BE2C (cell line): ENCODE measurements around the gene KIF3B.
"Not testable (repeated sequence)": the region's sequence is repeated elsewhere in the genome, so short reads cannot be mapped to it uniquely, and the experiment has no call there.

Experiments
- DNase-seq: peaks from one replicate; pipeline ENCODE4 v3.0.0-alpha.2; 2020
- H3K27me3 ChIP-seq: fragments of 250-450 bp; sonication (Bioruptor Pico); 2 replicates; pipeline ENCODE4 v1.5.1; 2020; ENCODE audit warnings: mild to moderate bottlenecking
- H3K36me3 ChIP-seq: fragments of 250-450 bp; sonication (Bioruptor Pico); 2 replicates; pipeline ENCODE4 v1.5.1; 2020; ENCODE audit warnings: mild to moderate bottlenecking
- H3K4me1 ChIP-seq: fragments of 250-450 bp; sonication (Bioruptor Pico); 2 replicates; pipeline ENCODE4 v1.5.1; 2020
- H3K4me3 ChIP-seq: 2 replicates; pipeline ENCODE4 v1.5.1; 2011; ENCODE audit warnings: low read depth, low read length
- H3K9me3 ChIP-seq: fragments of 250-450 bp; sonication (Bioruptor Pico); 2 replicates; pipeline ENCODE4 v1.5.1; 2020
- CTCF ChIP-seq: IDR thresholded peaks from 2 replicates; pipeline ENCODE4 v1.5.1; 2012; ENCODE audit warnings: mild to moderate bottlenecking, low read depth, low read length

The KIF3B gene

DNA sequence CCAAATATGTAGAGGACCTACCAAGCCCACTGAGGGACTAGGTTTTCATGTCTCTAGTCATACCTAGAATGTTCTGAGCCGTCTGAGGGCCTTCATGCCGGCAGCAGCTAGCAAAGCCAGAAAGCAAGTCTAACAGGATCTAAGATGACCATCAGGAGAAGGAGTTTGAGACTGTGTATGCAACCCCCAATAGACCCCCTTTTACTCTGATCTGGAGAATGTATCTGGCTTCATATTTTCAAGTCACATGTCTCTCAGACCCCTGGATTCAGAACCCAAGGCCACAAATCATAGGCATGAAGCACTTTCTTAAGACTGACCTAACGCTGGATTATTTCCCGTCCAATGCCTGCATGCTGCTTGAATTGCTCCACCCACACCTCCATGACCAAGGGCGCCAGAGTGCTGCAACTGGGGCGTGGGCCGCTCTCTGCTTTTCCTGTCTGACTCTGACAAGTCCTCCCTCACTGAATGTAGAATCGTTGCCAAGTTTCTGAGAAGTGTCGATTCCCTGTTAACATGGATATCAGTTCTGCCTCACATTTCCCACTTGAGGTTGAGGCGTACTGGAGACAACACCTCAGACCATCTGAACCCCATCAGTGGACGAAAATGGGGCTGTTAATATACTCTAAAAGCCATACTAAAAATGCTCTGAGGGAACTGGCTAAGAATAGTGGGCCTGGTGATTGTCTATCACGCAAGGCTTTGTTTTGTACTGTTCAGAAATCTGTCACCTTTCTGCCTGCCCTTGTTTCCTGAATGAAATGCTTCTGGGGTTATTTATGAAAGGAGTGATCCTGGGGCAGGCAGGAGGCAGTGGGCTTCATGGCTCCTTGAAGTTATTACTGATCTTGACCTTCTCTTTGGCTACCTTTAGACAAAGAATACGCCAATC, 56.8 kb downstream of the KIF3B start:
- no peak for DNase-seq
- peaks cover 32% of the 10 kb centered on the region for H3K36me3 ChIP-seq
- no peaks in the 10 kb centered on the region for H3K27me3 ChIP-seq
- no peak overlapping the region for H3K4me3 ChIP-seq
- no peak for TF ChIP-seq CTCF
- H3K9me3 ChIP-seq: no peaks in the 10 kb centered on the region
- H3K4me1 ChIP-seq: peaks cover 4% of the 10 kb centered on the region; the same call in 1 of the 2 replicates

- Histone ChIP-seq H3K4me3 (no peak overlapping the region), H3K36me3 (peaks cover 13% of the 10 kb centered on the region), H3K4me1 (peaks cover 4% of the 10 kb centered on the region; the same call in 1 of the 2 replicates), H3K9me3 (no peaks in the 10 kb centered on the region), H3K27me3 (no peaks in the 10 kb centered on the region)
- peak; percentile 75 for TF ChIP-seq CTCF
- no peak for DNase-seq
Observed at GRCh38 chr20:32336918-32337347, 59.5 kb downstream of the KIF3B start.

DNA sequence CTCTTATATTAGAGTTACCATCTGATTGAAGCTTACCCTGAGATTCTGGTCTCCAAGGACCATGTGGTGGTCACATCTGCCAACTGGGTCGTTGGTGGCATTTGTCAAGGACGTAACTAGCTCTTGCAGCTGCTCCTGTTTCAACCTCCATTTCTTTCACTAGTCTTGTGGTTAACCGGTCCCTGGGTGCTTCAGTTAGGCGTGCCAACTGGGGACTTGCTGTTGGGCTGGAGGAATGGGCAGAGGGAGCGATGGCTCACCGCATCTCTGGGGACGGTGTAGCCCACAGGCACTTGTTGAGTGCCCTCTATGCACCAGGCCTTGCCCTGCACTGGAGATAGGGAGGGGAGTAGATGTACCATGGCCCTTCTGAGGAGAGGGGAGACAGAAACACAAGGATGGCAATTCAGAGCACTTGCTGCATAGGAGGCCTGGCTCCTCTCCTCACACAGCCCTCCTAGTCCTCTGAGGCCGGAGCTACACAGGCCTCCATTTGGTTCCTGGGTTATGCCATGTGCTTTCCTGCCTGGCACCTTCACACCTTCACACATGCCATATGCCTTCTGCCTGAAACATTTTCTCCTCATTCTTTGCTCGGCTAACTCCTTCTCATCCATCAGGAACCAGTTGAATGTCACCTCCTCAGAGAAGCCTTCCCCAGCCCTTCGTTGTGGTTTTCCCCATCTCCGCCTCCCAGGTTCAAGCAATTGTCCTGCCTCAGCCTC, 60.6 kb downstream of the KIF3B start:
- no peak for TF ChIP-seq CTCF
- no peak overlapping the region for H3K4me3 ChIP-seq
- no peak for DNase-seq
- peaks cover 2% of the 10 kb centered on the region for H3K36me3 ChIP-seq
- no peaks in the 10 kb centered on the region for H3K27me3 ChIP-seq
- H3K4me1 ChIP-seq: peaks cover 4% of the 10 kb centered on the region; the same call in 1 of the 2 replicates
- no peaks in the 10 kb centered on the region for H3K9me3 ChIP-seq

DNA sequence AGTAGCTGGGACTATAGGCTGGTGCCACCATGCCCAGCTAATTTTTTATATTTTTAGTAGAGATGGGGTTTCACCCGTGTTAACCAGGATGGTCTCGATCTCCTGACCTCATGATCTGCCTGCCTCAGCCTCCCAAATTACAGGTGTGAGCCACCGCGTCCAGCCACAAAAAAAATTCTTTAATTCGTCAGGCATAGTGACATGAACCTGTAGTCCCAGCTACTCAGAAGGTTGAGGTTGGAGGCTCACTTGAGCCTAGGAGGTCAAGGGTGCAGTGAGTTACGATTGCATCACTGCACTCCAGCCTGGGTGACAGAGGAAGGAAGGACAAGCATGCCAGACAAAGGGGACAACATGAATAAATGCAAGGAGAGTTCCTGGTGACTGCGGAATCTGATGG, 61.2 kb downstream of the KIF3B start:
- no peak for DNase-seq
- TF ChIP-seq CTCF: no peak
- Histone ChIP-seq H3K36me3 (no peaks in the 10 kb centered on the region; the same call in 1 of the 2 replicates), H3K27me3 (no peaks in the 10 kb centered on the region), H3K4me1 (peaks cover 4% of the 10 kb centered on the region; the same call in 1 of the 2 replicates), H3K9me3 (no peaks in the 10 kb centered on the region), H3K4me3 (no peak overlapping the region)

- Histone ChIP-seq H3K27me3 (no peaks in the 10 kb centered on the region), H3K4me3 (no peak overlapping the region), H3K4me1 (peaks cover 4% of the 10 kb centered on the region; the same call in 1 of the 2 replicates), H3K36me3 (no peaks in the 10 kb centered on the region; the same call in 1 of the 2 replicates), H3K9me3 (no peaks in the 10 kb centered on the region)
- TF ChIP-seq CTCF: no peak
- DNase-seq: no peak
Observed at GRCh38 chr20:32339116-32339515, 61.7 kb downstream of the KIF3B start.

DNA sequence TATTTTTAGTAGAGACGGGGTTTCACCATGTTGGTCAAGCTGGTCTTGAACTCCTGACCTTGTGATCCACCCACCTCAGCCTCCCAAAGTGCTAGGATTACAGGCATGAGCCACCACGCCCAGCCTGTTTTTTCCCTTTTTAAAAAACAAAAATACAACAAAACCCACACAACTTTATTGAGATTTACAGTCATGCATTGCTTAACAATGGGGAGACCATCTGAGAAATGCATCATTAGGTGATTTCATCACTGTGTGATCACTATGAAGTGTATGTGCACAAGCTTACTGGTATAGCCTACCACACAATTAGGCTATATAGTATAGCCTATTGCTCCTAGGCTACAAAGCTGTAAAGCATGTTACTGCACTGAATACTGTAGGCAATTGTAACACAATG, 63.6 kb downstream of the KIF3B start:
- H3K36me3 ChIP-seq, H3K4me1 ChIP-seq, H3K4me3 ChIP-seq, H3K9me3 ChIP-seq, DNase-seq, H3K27me3 ChIP-seq: not testable (repeated sequence)
